Measurements from ENCODE around the gene CEP128.

CEP128 gene

DNA sequence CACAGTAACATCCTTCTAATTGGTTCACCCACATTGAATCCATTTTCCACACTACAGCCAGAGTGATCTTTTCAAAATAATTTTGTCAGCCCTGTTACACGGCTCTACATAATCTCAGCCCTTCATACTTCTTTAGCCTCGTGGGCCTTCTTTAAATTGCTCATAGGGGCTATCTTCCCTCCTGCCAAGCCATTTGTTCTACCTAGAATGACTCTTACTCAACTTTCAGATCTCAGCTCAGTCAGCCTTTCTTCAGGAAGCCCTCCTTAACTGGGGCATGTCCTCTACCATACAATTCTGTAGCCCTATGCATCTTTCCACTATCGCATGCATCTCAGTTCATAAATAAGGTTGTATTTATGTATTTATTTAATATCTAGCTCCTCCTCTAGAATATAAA is 39.7 kb downstream of the CEP128 start:
- no peak for TF ChIP-seq GATA1 (IDR thresholded peaks at IDR 0.05; ENCODE audit: low read depth, low read length)
- no peak for TF ChIP-seq POLR2A (IDR thresholded peaks at IDR 0.05; ENCODE audit: low read length)
- DNase-seq: no peak

DNA sequence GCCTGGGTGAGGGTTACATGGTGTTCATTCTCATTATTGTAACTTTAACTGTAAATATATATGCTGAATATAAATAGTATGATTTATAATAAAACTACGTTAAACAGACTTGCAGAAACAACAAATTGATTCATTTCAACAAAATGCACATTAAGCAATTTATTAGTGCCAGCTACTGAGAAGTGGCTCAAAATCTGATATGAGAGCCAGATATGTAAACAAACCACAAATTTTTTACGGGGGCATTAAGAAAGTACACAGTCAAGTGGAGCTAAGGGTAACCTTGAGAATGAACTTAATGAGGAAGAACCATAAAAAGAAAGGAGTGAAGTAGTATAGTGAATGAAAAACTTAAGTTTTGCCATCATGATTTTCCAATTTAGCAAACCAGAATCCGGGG is 40.3 kb downstream of the CEP128 start:
- TF ChIP-seq GATA1 (IDR thresholded peaks at IDR 0.05; ENCODE audit: low read depth, low read length) (no peak), POLR2A (IDR thresholded peaks at IDR 0.05; ENCODE audit: low read length) (no peak)
- DNase-seq: no peak

DNA sequence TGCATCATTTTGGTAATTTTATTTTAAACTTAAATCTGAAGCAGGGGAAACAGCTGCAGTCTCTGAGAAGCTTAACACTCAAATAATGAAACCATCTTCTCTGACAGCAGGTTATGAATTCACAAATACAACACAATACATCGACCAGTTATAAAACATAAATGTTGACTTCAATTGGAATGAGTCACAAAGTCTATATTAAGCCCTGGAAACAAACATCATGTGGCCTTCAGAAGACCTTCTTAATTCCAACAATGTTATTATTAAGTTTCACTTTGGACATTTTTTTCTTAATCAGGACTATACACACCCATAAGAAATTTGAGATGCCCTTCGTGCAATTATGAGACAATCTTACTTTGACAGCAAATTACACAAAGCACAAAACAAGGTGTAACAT is 68.9 kb downstream of the CEP128 start:
- TF ChIP-seq POLR2A (IDR thresholded peaks at IDR 0.05; ENCODE audit: low read length) (no peak), GATA1 (IDR thresholded peaks at IDR 0.05; ENCODE audit: low read depth, low read length) (no peak)
- DNase-seq: no peak

DNA sequence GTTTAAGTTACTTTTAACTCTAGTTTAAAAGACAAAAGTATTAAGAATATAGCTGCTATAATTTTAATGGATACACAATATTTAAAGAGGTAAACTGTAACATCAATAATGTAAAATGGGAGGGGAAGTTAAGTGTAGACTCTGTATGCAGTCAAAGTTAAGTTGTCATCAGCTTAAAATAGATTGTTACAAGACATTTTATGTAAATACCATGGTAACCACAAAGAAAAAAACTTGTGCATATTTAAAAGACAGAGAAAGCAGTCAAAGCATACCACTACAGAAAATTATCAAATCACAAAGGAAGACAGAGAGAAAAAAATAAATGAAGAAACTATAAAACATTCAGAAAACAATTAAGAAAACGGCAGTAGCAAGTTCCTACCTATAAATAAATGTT is 73.3 kb downstream of the CEP128 start:
- DNase-seq: no peak
- TF ChIP-seq GATA1 (IDR thresholded peaks at IDR 0.05; ENCODE audit: low read depth, low read length): no peak
- TF ChIP-seq POLR2A (IDR thresholded peaks at IDR 0.05; ENCODE audit: low read length): no peak

DNA sequence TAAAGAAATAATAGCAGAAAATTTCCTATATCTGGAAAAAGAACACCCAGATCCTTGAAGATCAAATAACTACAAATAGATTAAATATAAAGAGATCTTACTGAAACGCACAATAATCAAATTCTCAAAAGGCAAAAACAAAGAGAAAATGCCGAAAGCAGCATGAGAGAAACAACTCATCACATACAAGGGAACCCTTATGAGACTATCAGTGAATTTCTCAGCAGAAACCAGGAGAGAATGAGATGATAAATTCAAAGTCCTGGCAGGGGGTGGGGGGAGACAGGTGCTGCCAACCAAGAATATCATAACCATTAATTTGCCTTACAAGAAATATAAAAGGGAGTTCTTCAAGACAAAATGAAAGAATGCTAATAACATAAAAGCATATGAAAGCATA is 73.7 kb downstream of the CEP128 start:
- TF ChIP-seq POLR2A (IDR thresholded peaks at IDR 0.05; ENCODE audit: low read length) (no peak), GATA1 (IDR thresholded peaks at IDR 0.05; ENCODE audit: low read depth, low read length) (no peak)
- no peak for DNase-seq

DNA sequence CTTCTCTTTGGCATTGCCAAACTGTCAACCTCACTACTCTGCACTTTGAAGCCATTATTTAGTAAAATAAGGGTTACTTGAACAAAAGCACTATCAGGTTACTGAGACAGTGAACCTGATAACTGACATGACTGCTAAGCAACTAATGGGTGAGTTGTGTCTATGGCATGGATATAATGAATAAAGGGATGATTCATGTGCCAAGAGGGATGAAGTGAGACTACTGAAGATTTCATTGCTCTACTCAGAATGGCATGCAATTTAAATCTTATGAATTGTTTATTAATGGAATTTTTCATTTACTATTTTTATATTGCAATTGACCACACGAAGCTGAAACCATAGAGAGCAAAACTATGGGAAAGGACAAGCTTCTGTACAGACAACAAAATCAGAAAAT is 74.4 kb downstream of the CEP128 start:
- TF ChIP-seq POLR2A (IDR thresholded peaks at IDR 0.05; ENCODE audit: low read length): no peak
- no peak for TF ChIP-seq GATA1 (IDR thresholded peaks at IDR 0.05; ENCODE audit: low read depth, low read length)
- DNase-seq: no peak

DNA sequence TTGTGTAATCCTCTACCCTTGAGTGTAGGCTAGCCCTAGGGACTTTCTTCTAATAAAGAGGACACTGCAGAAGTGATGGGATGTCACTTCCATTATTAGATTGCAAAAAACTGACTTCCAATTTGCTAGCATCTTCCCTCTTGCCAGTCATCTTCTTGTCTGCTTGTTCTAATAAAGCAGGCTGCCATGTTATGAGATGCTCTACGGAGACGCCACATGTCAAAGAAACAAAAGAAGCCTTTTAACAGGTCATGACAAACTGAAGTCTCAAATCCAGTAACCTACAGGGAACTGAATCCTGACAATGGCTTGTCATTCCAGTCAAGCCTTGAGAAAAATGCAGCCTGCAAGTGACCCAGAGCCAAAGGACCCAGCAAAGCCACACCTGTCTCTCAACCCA is 76.0 kb downstream of the CEP128 start:
- DNase-seq: no peak
- TF ChIP-seq POLR2A (IDR thresholded peaks at IDR 0.05; ENCODE audit: low read length) (no peak), GATA1 (IDR thresholded peaks at IDR 0.05; ENCODE audit: low read depth, low read length) (no peak)

DNA sequence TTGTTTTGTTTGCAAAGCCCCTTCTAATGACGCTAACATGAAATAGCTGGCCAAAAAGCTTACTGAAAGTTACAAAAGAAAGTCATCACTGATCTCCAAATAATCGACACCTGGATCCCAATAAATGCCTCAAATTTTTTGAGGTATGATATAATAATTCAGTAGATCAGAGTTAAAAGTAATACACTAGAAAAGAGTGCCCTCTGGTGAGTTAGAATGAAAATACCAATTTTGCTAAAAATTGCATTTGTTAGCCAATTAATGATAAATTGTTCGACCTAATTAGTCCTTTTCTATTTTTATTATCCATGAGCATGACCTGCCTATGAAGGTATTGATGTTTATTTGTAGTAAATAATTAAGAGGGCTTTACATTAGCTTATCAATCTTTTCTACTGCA is 78.6 kb downstream of the CEP128 start:
- TF ChIP-seq GATA1 (IDR thresholded peaks at IDR 0.05; ENCODE audit: low read depth, low read length): no peak
- TF ChIP-seq POLR2A (IDR thresholded peaks at IDR 0.05; ENCODE audit: low read length): no peak
- DNase-seq: no peak

DNA sequence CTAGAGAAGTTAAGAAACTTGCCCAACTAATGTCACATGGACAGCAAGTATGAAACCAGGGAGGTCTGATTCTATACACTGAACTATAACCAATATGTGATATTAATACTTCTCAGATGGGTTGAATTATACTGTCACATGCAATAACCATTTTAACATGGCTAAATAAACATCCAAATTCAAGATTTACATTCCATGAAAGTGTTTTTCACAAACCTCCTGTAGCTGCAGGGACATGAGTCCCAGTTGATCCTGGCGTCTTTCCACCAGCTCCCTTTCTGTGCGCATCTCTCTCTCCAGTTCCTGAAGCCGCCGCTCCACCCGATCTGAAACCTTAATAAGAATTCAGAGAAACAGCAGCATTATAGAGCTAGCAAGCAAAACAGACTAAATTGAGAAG is 79.0 kb downstream of the CEP128 start:
- no peak for DNase-seq
- no peak for TF ChIP-seq GATA1 (IDR thresholded peaks at IDR 0.05; ENCODE audit: low read depth, low read length)
- TF ChIP-seq POLR2A (IDR thresholded peaks at IDR 0.05; ENCODE audit: low read length): no peak

DNA sequence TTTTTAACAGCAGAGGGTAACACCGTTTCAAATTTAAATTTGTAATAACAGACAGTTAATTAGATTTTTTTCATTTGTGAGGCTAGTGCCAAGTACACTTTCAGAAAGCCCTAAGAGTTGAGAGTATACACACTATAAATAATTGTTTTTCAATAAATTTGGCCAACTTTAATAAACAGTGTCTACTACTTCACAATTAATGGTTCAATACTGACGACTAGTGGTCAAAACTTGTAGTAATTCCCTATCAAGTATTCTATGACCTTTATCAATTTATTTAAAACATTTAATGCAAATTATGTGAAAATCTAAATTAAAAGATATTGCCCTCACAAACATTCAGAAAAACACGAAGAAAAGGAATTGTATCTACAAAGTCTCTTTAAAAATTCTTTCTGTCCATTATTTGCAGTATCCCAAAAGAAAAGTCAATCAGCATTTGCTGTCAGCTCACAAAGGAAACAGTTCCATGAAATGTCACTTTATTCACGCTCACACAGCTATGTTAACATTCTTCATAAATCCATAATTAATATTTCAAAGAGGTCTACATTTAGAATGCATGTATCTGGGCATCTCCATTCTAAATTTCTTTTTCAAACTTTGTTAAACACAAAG is 91.2 kb downstream of the CEP128 start:
- peak; percentile 43 to 71 for DNase-seq
- TF ChIP-seq GATA1 (IDR thresholded peaks at IDR 0.05; ENCODE audit: low read depth, low read length) (no peak), POLR2A (IDR thresholded peaks at IDR 0.05; ENCODE audit: low read length) (no peak)

DNA sequence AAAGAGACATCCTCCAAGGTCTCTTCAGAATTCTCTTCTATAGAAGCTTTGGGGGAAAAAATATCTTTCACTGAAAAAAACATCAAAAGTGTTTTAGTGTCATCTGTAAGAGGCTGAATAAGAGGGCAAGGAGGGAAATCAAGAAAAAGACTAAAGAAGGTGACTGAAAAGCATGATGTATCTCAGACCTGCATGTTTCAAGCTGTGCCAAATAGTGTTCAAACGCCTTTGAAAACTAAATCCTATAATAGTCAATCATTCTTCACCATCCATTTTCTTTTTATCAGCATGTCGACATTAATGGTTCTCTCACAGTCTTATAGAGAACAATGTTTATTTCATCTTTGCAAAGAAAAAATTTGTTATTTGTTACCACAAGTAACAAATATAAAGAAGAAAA is 94.5 kb downstream of the CEP128 start:
- no peak for DNase-seq

DNA sequence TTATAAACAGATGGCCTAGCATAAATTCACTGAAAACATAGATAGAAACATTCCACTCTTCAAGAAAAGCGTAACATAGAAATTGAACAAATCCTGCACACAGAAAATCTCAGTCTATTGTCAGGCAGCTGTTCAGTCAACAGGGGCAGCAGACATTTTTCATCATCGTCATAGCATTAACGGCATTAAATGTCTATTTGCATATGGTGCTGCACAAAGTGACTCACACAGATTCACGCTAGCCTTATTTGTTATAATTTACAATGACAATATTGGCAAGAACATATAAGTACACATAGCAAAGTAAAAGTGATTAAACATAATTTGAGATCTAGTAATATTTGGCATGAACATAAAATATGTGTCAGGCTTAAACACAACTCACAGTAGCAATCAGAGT is 95.7 kb downstream of the CEP128 start:
- no peak for DNase-seq
- no peak for TF ChIP-seq POLR2A (IDR thresholded peaks at IDR 0.05; ENCODE audit: low read length)
- no peak for TF ChIP-seq GATA1 (IDR thresholded peaks at IDR 0.05; ENCODE audit: low read depth, low read length)

More for the DNA sequence above, 94.5 kb downstream of the CEP128 start:
- TF ChIP-seq POLR2A (IDR thresholded peaks at IDR 0.05; ENCODE audit: low read length) (no peak), GATA1 (IDR thresholded peaks at IDR 0.05; ENCODE audit: low read depth, low read length) (no peak)

DNA sequence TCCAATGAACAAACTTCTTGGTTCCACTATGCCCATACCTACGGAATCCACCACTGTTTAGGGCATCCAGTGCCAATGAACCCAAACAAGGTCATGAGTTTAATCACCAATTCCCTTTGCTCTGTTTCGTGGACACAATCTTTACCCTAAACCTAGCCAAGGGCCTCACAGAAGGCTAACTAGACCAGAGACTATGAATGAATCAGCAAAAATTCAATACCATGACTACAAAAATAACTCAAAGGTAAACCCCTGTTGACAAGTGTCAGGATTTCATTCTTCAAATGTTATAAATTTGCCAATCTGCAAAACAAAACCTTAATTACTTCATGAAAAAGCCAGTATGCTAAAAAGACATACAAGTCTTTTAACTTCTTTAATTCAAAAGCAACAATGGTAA is 96.7 kb downstream of the CEP128 start:
- peak; percentile 1 to 10 for DNase-seq
- TF ChIP-seq POLR2A (IDR thresholded peaks at IDR 0.05; ENCODE audit: low read length) (no peak), GATA1 (IDR thresholded peaks at IDR 0.05; ENCODE audit: low read depth, low read length) (no peak)

DNA sequence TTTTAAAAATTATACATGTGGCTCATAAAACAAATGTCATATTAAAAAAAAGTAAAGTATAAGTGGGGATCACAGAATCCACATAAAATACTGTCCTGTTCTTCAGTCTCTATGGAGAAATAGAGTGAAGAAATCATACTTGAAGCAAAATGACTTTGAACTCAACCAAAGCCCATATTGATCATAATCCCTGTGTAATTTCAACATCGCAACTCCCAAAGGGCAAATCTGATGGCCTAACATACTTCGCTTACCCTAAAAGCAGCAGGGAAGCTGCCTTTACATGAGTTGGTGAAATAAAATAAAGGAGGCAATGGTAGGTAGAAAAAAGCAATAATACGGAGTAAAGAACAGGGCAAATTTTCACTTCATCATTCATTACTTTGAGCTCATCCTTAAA is 101.8 kb downstream of the CEP128 start:
- DNase-seq: no peak

DNA sequence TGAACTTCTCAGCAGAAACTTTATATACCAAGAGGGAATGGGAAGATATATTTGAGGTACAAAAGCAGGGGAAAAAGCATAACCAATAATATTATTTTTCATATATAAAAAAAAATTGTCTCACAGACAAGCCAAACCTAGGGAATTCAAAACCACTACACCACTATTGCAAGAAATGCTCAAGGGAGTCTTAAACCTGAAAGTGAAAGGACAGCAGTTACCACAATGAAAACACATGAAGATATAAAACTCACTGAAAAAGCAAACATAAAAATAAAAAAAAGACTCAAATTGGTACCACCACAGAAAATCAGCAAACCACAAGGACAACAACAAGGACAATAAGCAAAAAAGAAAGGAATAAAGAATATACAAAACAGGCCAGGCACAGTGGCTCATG is 131.9 kb downstream of the CEP128 start:
- TF ChIP-seq POLR2A (IDR thresholded peaks at IDR 0.05; ENCODE audit: low read length) (no peak), GATA1 (IDR thresholded peaks at IDR 0.05; ENCODE audit: low read depth, low read length) (no peak)
- no peak for DNase-seq

More for the DNA sequence above, 101.8 kb downstream of the CEP128 start:
- TF ChIP-seq GATA1 (IDR thresholded peaks at IDR 0.05; ENCODE audit: low read depth, low read length): no peak
- no peak for TF ChIP-seq POLR2A (IDR thresholded peaks at IDR 0.05; ENCODE audit: low read length)

DNA sequence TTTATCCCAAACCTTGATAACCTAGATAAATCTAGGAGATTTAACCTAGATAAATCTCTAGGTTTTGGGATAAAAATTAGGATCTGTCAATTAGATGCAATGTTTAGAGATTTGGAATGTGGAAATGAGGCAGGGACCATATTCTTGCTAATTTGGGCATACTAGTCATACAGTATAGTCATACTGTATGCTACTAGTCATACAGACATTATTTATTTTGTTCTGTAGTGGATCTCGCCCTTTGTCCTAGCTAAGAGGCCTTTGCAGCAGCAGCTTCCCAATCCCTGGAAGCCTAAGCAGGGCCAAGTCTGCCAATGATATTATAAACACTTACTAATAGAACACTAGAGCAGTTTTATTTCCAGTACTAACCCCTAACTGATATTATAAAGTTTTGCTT is 136.4 kb downstream of the CEP128 start:
- no peak for DNase-seq
- TF ChIP-seq GATA1 (IDR thresholded peaks at IDR 0.05; ENCODE audit: low read depth, low read length): no peak
- TF ChIP-seq POLR2A (IDR thresholded peaks at IDR 0.05; ENCODE audit: low read length): no peak

All from erythroblast (primary cell).